GM20431 (cell line): ENCODE results near the gene EIPR1.

Experiments
- in situ Hi-C: fragments of 300-500 bp; cut with MseI, MboI; formaldehyde crosslinking; loops from one replicate; pipeline ENCODE4 v1.15.0; 2020; ENCODE audit warnings: low sequenced_read_pairs; ENCODE audit not compliant: unreplicated experiment

Gene EIPR1

GRCh38 chr2:3309496-3310355 is 67.9 kb downstream of the EIPR1 start:
- in situ Hi-C loops, result no loop called here

GRCh38 chr2:3307901-3308300 is 69.7 kb downstream of the EIPR1 start:
- in situ Hi-C loops, result no loop called here

GRCh38 chr2:3307236-3307635 is 70.4 kb downstream of the EIPR1 start:
- in situ Hi-C loops, result no loop called here

GRCh38 chr2:3305952-3306351 is 71.7 kb downstream of the EIPR1 start:
- in situ Hi-C loops, result no loop called here

- in situ Hi-C loops, result no loop called here
Observed at GRCh38 chr2:3305431-3305830, 72.2 kb downstream of the EIPR1 start.

- in situ Hi-C loops, result no loop called here
Observed at GRCh38 chr2:3303583-3304406, 73.8 kb downstream of the EIPR1 start.

- in situ Hi-C loops, result no loop called here
Observed at GRCh38 chr2:3302751-3303582, 74.7 kb downstream of the EIPR1 start.

GRCh38 chr2:3302421-3302750 is 75.2 kb downstream of the EIPR1 start:
- in situ Hi-C loops, result no loop called here

- in situ Hi-C loops, result no loop called here
Observed at GRCh38 chr2:3301001-3301400, 76.6 kb downstream of the EIPR1 start.

GRCh38 chr2:3300224-3300995 is 77.2 kb downstream of the EIPR1 start:
- in situ Hi-C loops, result no loop called here

- in situ Hi-C loops, result no loop called here
Observed at GRCh38 chr2:3299703-3300102, 77.9 kb downstream of the EIPR1 start.

GRCh38 chr2:3299130-3299529 is 78.5 kb downstream of the EIPR1 start:
- in situ Hi-C loops, result no loop called here

- in situ Hi-C loops, result no loop called here
Observed at GRCh38 chr2:3298191-3298590, 79.4 kb downstream of the EIPR1 start.

- in situ Hi-C loops, result no loop called here
Observed at GRCh38 chr2:3297523-3297922, 80.1 kb downstream of the EIPR1 start.

- in situ Hi-C loops, result no loop called here
Observed at GRCh38 chr2:3296182-3296972, 81.2 kb downstream of the EIPR1 start.

GRCh38 chr2:3294493-3294892 is 83.1 kb downstream of the EIPR1 start:
- in situ Hi-C loops, result no loop called here

- in situ Hi-C loops, result no loop called here
Observed at GRCh38 chr2:3294069-3294468, 83.5 kb downstream of the EIPR1 start.

- in situ Hi-C loops, result no loop called here
Observed at GRCh38 chr2:3293221-3293620, 84.4 kb downstream of the EIPR1 start.

- in situ Hi-C loops, result no loop called here
Observed at GRCh38 chr2:3292416-3292815, 85.2 kb downstream of the EIPR1 start.
